Measurements from ENCODE around the gene RRM1. TPM values are rescaled to one million over a fixed set of nuclear protein-coding genes. Genes with fewer than 3 reads are reported as not detected.
"Not testable (repeated sequence)": the region's sequence is repeated elsewhere in the genome, so short reads cannot be mapped to it uniquely, and the experiment has no call there.

RRM1 gene
- total RNA-seq, 1 donor from 2014 or later: 34.1 TPM

DNA sequence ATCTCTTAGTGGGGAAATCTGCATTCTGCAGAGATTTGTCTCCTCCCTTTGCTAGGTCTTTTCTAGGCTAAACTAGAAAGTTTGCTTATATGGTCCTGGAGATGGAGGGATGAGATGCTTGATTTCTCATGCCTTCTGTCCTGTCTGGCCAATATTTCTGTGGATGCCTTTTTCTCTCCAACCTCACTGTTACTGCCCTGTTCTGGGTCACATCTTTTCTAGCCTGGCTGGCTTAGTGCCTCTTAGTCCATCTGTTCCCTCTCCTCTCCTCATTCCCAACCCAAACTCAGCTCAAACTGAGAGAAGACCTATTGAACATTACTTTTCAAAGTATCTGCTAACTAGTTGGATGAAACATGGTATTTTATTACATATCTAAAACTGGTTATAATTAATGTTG lies 62.0 kb downstream of the RRM1 start:
- no peak for DNase-seq (ENCODE audit: low spot score)
- Mint-ChIP-seq H3K27me3 (ENCODE audit: low read depth) (peaks cover 4% of the 10 kb centered on the region), H3K27ac (ENCODE audit: unreplicated experiment) (no peak overlapping the region), H3K9me3 (ENCODE audit: low read depth) (no peaks in the 10 kb centered on the region), H3K4me1 (ENCODE audit: low read depth) (no peaks in the 10 kb centered on the region), H3K4me3 (ENCODE audit: unreplicated experiment) (no peak overlapping the region), H3K36me3 (ENCODE audit: low read depth) (no peaks in the 10 kb centered on the region)
- TF ChIP-seq, protein P1, sequence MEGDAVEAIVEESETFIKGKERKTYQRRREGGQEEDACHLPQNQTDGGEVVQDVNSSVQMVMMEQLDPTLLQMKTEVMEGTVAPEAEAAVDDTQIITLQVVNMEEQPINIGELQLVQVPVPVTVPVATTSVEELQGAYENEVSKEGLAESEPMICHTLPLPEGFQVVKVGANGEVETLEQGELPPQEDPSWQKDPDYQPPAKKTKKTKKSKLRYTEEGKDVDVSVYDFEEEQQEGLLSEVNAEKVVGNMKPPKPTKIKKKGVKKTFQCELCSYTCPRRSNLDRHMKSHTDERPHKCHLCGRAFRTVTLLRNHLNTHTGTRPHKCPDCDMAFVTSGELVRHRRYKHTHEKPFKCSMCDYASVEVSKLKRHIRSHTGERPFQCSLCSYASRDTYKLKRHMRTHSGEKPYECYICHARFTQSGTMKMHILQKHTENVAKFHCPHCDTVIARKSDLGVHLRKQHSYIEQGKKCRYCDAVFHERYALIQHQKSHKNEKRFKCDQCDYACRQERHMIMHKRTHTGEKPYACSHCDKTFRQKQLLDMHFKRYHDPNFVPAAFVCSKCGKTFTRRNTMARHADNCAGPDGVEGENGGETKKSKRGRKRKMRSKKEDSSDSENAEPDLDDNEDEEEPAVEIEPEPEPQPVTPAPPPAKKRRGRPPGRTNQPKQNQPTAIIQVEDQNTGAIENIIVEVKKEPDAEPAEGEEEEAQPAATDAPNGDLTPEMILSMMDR (IDR thresholded peaks at IDR 0.05): no peak

DNA sequence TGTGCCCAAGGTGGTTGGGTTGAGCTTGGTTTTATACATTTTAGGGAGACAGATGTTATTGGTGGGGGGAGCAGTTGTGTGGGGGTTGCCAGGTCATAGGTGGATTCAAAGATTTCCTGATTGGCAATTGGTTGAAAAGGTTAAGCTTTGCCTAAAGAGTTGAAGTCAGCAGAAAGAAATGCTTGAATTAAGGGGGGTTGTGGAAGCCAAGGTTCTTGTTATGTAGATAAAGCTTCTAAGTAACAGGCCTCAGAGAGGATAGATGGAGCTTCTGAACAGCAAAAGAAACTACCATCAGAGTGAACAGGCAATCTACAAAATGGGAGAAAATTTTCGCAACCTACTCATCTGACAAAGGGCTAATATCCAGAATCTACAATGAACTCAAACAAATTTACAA lies 64.2 kb downstream of the RRM1 start:
- H3K4me1 Mint-ChIP-seq (ENCODE audit: low read depth); H3K27ac Mint-ChIP-seq (ENCODE audit: unreplicated experiment); H3K36me3 Mint-ChIP-seq (ENCODE audit: low read depth); DNase-seq (ENCODE audit: low spot score); H3K27me3 Mint-ChIP-seq (ENCODE audit: low read depth); H3K9me3 Mint-ChIP-seq (ENCODE audit: low read depth); H3K4me3 Mint-ChIP-seq (ENCODE audit: unreplicated experiment): not testable (repeated sequence)

DNA sequence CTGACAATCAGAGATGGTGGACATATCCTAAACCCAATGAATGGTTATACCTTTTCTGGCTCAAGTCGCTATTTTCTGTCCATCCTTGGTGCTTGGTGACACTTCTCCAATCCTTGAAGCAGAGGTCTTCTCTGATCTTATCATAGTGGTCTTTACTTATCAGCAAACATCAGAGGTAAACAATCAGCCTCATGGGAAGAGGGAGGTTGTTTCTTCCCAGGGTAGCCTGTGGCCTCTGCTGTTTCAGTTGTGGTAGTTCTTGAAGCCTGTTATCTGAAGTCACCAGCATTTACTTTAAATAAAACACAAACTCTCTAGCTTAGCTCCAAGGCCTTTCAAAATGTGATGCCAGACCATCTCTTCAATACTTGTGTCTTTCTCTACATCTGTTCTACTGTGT lies 66.7 kb downstream of the RRM1 start:
- DNase-seq (ENCODE audit: low spot score): no peak
- Mint-ChIP-seq H3K4me3 (ENCODE audit: unreplicated experiment) (no peak overlapping the region), H3K27me3 (ENCODE audit: low read depth) (peaks cover 4% of the 10 kb centered on the region), H3K4me1 (ENCODE audit: low read depth) (no peaks in the 10 kb centered on the region), H3K9me3 (ENCODE audit: low read depth) (no peaks in the 10 kb centered on the region), H3K27ac (ENCODE audit: unreplicated experiment) (no peak overlapping the region), H3K36me3 (ENCODE audit: low read depth) (no peaks in the 10 kb centered on the region)
- TF ChIP-seq, protein P1 (IDR thresholded peaks at IDR 0.05): no peak

DNA sequence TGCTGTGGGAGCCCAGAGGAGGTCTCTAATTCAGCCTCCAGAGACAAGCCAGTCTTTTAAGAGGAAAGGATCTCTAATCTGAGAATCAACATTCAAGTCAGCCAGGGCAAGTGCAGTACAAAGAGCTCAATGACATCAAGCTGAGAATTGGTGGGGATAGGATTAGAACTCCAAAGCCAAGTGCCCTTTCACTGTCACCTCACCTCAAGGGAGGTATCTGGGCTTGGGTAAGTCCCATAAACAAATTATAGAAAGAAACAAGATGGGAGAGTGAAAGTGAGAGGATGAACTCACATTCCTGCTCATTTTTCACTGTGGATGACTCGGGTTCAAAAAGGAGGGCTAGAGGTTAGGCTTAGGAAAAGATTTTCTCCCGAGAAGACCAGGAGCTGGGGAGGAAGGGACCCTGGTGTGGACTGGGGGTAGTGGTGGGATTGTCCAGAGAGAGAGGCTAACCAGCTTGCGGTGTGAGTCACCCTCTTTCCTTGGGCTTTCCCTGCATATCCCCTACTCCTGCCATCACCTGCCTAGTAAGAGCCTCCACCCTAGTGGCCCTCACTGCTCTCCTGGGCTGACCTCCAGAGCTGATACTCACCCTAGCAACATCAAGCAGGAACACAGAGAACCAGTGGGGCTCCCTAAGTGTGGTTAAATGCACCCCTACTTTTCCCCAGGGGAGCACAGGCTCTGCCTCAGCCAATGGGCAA lies 70.4 kb downstream of the RRM1 start:
- H3K27ac Mint-ChIP-seq (ENCODE audit: unreplicated experiment): no peak overlapping the region
- TF ChIP-seq, protein P1 (IDR thresholded peaks at IDR 0.05): no peak
- H3K9me3 Mint-ChIP-seq (ENCODE audit: low read depth): peaks cover 6% of the 10 kb centered on the region
- no peaks in the 10 kb centered on the region for H3K36me3 Mint-ChIP-seq (ENCODE audit: low read depth)
- H3K4me3 Mint-ChIP-seq (ENCODE audit: unreplicated experiment): no peak overlapping the region
- DNase-seq (ENCODE audit: low spot score): no peak
- H3K27me3 Mint-ChIP-seq (ENCODE audit: low read depth): peaks cover 4% of the 10 kb centered on the region
- H3K4me1 Mint-ChIP-seq (ENCODE audit: low read depth): no peaks in the 10 kb centered on the region

DNA sequence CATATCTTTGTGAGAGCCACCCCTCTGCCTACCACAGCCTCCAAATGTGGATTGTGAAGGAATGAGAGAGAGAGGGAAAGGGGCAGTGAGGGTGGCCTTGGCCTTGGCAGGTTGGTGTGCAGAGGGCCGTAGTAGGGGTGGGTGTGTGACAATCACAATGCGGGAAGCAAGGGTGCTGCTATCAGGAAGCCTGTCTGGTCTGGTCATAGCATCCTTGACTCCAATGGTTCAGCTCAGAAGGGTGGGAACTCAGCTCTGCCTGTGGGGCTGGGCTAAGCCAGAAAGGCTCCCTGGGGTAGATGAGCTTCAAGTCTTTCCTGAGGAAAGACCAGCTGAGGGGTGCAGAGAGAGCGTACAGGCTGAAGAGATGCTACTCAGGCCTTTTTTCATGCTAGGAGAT lies 72.7 kb downstream of the RRM1 start:
- Mint-ChIP-seq H3K27me3 (ENCODE audit: low read depth) (no peaks in the 10 kb centered on the region), H3K4me3 (ENCODE audit: unreplicated experiment) (no peak overlapping the region), H3K9me3 (ENCODE audit: low read depth) (peaks cover 6% of the 10 kb centered on the region), H3K27ac (ENCODE audit: unreplicated experiment) (no peak overlapping the region), H3K4me1 (ENCODE audit: low read depth) (no peaks in the 10 kb centered on the region), H3K36me3 (ENCODE audit: low read depth) (no peaks in the 10 kb centered on the region)
- TF ChIP-seq, protein P1 (IDR thresholded peaks at IDR 0.05): no peak
- DNase-seq (ENCODE audit: low spot score): no peak

DNA sequence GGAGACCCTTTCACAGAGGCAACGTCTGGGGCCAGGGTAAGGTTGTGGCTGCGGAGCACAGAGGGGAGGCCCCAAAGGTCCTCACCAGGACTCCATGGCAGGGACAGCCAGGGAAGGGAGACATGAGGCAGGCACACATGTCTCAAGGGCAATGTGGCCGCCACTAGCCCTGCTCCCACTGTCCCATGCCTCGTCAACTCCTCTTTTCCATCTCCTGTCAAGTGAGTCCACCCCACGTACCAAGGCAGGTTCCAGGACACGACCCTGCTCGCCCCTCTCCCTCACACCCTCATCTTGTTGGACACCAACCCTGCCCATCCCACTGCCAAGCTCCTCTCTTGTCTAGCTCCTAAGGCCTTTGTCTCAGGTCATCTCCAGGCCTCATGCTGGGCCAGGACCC lies 73.2 kb downstream of the RRM1 start:
- no peak overlapping the region for H3K4me3 Mint-ChIP-seq (ENCODE audit: unreplicated experiment)
- no peak overlapping the region for H3K27ac Mint-ChIP-seq (ENCODE audit: unreplicated experiment)
- H3K9me3 Mint-ChIP-seq (ENCODE audit: low read depth): peaks cover 6% of the 10 kb centered on the region
- no peaks in the 10 kb centered on the region for H3K36me3 Mint-ChIP-seq (ENCODE audit: low read depth)
- DNase-seq (ENCODE audit: low spot score): no peak
- no peaks in the 10 kb centered on the region for H3K27me3 Mint-ChIP-seq (ENCODE audit: low read depth)
- TF ChIP-seq, protein P1 (IDR thresholded peaks at IDR 0.05): no peak
- H3K4me1 Mint-ChIP-seq (ENCODE audit: low read depth): no peaks in the 10 kb centered on the region

DNA sequence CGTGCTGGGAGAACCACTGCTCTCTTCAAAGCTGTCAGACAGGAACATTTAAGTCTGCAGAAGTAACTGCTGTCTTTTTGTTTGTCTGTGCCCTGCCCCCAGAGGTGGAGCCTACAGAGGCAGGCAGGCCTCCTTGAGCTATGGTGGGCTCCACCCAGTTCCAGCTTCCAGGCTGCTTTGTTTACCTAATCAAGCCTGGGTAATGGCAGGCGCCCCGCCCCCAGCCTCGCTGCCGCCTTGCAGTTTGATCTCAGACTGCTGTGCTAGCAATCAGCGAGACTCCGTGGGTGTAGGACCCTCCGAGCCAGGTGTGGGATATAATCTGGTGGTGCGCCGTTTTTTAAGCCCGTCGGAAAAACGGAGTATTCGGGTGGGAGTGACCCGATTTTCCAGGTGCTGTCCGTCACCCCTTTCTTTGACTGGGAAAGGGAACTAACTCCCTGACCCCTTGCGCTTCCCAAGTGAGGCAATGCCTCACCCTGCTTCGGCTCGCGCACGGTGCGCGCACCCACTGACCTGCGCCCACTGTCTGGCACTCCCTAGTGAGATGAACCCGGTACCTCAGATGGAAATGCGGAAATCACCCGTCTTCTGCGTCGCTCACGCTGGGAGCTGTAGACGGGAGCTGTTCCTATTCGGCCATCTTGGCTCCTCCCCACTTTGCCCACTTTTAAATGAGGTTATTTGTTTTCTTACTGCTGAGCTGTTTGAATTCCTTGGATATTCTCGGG lies 81.2 kb downstream of the RRM1 start:
- not testable (repeated sequence) for H3K4me1 Mint-ChIP-seq (ENCODE audit: low read depth); DNase-seq (ENCODE audit: low spot score); H3K36me3 Mint-ChIP-seq (ENCODE audit: low read depth); H3K27me3 Mint-ChIP-seq (ENCODE audit: low read depth); H3K9me3 Mint-ChIP-seq (ENCODE audit: low read depth)
- Mint-ChIP-seq H3K27ac (ENCODE audit: unreplicated experiment) (peak overlapping the region; percentile 1), H3K4me3 (ENCODE audit: unreplicated experiment) (peak overlapping the region; percentile 76)

All from chondrocyte (in vitro differentiated cells).